ENCODE data around the gene CD81. TPM values are rescaled to one million over a fixed set of nuclear protein-coding genes. Genes with fewer than 3 reads are reported as not detected.

The CD81 gene
- total RNA-seq, 1 experiment from 2014 or later: 134 TPM

GRCh38 chr11:2368178-2368850, 8.8 kb upstream of the CD81 start:
- in situ Hi-C loops (cut with HindIII; ENCODE audit: low pct_unique_long_range_greater_than_20kb, low sequenced_read_pairs): no loop called here

GRCh38 chr11:2368851-2369180, 8.3 kb upstream of the CD81 start:
- in situ Hi-C loops (cut with HindIII; ENCODE audit: low pct_unique_long_range_greater_than_20kb, low sequenced_read_pairs): no loop called here
- no peak for DNase-seq (ENCODE audit: low read depth)

More at GRCh38 chr11:2368178-2368850, 8.8 kb upstream of the CD81 start:
- no peak for DNase-seq (ENCODE audit: low read depth)

- DNase-seq (ENCODE audit: low read depth): no peak
- in situ Hi-C loops (cut with HindIII; ENCODE audit: low pct_unique_long_range_greater_than_20kb, low sequenced_read_pairs): no loop called here
Measured at GRCh38 chr11:2369320-2369719, 7.8 kb upstream of the CD81 start.

- in situ Hi-C loops (cut with HindIII; ENCODE audit: low pct_unique_long_range_greater_than_20kb, low sequenced_read_pairs): no loop called here
- DNase-seq (ENCODE audit: low read depth): no peak
Measured at GRCh38 chr11:2369896-2370295, 7.2 kb upstream of the CD81 start.

- DNase-seq (ENCODE audit: low read depth): no peak
- in situ Hi-C loops (cut with HindIII; ENCODE audit: low pct_unique_long_range_greater_than_20kb, low sequenced_read_pairs): no loop called here
Measured at GRCh38 chr11:2374456-2375201, 2.5 kb upstream of the CD81 start.

GRCh38 chr11:2375341-2375853, 1.7 kb upstream of the CD81 start:
- DNase-seq (ENCODE audit: low read depth): peak; percentile 27
- in situ Hi-C loops (cut with HindIII; ENCODE audit: low pct_unique_long_range_greater_than_20kb, low sequenced_read_pairs): no loop called here

GRCh38 chr11:2375964-2376551, 1.1 kb upstream of the CD81 start:
- in situ Hi-C loops (cut with HindIII; ENCODE audit: low pct_unique_long_range_greater_than_20kb, low sequenced_read_pairs): no loop called here

GRCh38 chr11:2377511-2378443, 667 bp downstream of the CD81 start:
- in situ Hi-C loops (cut with HindIII; ENCODE audit: low pct_unique_long_range_greater_than_20kb, low sequenced_read_pairs): no loop called here
- peak; percentile 33 for DNase-seq (ENCODE audit: low read depth)

More at GRCh38 chr11:2375964-2376551, 1.1 kb upstream of the CD81 start:
- peak; percentile 67 for DNase-seq (ENCODE audit: low read depth)

GRCh38 chr11:2378527-2379210, 1.6 kb downstream of the CD81 start:
- in situ Hi-C loops (cut with HindIII; ENCODE audit: low pct_unique_long_range_greater_than_20kb, low sequenced_read_pairs): no loop called here
- DNase-seq (ENCODE audit: low read depth): no peak

- in situ Hi-C loops (cut with HindIII; ENCODE audit: low pct_unique_long_range_greater_than_20kb, low sequenced_read_pairs): no loop called here
- DNase-seq (ENCODE audit: low read depth): no peak
Measured at GRCh38 chr11:2379466-2380174, 2.5 kb downstream of the CD81 start.

GRCh38 chr11:2380396-2380795, 3.3 kb downstream of the CD81 start:
- no peak for DNase-seq (ENCODE audit: low read depth)
- in situ Hi-C loops (cut with HindIII; ENCODE audit: low pct_unique_long_range_greater_than_20kb, low sequenced_read_pairs): no loop called here

GRCh38 chr11:2380807-2381350, 3.8 kb downstream of the CD81 start:
- DNase-seq (ENCODE audit: low read depth): no peak
- in situ Hi-C loops (cut with HindIII; ENCODE audit: low pct_unique_long_range_greater_than_20kb, low sequenced_read_pairs): no loop called here

GRCh38 chr11:2381494-2382128, 4.5 kb downstream of the CD81 start:
- in situ Hi-C loops (cut with HindIII; ENCODE audit: low pct_unique_long_range_greater_than_20kb, low sequenced_read_pairs): no loop called here
- no peak for DNase-seq (ENCODE audit: low read depth)

GRCh38 chr11:2382129-2382517, 5.0 kb downstream of the CD81 start:
- DNase-seq (ENCODE audit: low read depth): no peak
- in situ Hi-C loops (cut with HindIII; ENCODE audit: low pct_unique_long_range_greater_than_20kb, low sequenced_read_pairs): no loop called here

- in situ Hi-C loops (cut with HindIII; ENCODE audit: low pct_unique_long_range_greater_than_20kb, low sequenced_read_pairs): no loop called here
- no peak for DNase-seq (ENCODE audit: low read depth)
Measured at GRCh38 chr11:2382936-2383851, 6.1 kb downstream of the CD81 start.
